CD4-positive, alpha-beta T cell treated with Interleukin-6 for 4 hours (primary cell): Measurements from ENCODE around the gene GUCY1B1.
A peak's percentile ranks its signal among the peaks of the same experiment; 100 is the strongest.

Experiments used
- DNase-seq: peaks from one replicate; pipeline ENCODE4 v3.0.0-alpha.2; 2020; ENCODE audit warnings: mixed read lengths

The GUCY1B1 gene

DNA sequence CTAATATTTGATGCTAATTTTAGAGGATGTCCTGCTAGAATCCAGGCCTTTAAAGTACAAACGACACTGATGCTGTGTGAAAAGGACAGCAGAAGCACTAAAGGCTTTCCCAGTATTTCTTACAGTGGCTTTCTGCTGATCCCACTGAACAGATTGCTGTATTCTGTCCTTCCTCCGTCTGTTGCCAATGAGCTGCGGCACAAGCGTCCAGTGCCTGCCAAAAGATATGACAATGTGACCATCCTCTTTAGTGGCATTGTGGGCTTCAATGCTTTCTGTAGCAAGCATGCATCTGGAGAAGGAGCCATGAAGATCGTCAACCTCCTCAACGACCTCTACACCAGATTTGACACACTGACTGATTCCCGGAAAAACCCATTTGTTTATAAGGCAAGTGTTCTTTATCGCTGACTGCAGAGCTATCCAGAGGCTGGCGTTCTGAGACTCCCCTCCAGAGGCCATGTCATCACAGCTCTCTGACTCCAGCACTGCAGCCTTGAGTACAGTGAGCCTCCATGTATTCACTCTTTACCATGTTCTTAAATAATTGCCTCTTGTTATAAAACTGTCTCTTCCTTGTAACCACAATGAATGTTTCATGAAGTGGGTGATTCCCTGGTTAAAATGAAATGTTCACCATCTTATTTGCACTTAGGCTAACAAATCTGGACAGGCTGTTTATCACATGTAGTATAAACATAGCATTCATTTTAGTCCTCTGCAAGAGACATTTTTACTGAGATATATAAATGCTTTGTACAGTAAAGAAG, 43.6 kb downstream of the GUCY1B1 start:
- no peak for DNase-seq

DNA sequence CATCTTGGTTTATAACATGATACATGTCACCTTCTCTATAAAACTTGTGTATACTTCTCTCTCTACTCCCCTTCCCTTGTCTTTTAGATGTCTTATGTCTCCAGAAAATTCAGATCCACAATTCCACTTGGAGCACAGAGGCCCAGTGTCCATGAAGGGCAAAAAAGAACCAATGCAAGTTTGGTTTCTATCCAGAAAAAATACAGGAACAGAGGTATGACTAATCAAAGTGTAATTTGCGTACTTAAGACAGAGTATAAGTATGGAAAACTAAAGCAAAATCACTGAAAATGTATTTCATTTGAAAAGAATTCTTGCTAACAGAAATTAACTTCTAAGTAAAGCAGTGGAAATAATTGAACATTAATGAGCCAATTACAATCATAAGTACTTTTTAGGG, 46.2 kb downstream of the GUCY1B1 start:
- DNase-seq, result no peak

DNA sequence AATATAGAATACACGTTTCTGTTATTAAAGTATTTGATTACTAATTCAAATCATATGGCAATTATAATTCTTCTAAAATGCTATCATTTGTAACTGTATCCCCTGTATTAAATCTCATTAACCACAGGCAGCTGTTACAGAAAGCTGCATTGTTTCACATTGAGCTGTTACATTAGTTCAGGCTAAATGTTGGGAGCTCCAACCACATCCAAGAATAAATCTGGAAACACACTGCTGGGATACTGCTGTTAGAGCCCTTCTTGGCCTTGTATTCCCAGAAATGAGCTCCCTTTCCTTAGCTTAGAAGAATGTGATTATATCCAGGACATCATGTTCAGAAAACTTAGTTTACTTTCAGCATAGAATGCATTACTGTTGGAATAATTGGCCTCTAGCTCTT, 48.2 kb downstream of the GUCY1B1 start:
- no peak for DNase-seq

DNA sequence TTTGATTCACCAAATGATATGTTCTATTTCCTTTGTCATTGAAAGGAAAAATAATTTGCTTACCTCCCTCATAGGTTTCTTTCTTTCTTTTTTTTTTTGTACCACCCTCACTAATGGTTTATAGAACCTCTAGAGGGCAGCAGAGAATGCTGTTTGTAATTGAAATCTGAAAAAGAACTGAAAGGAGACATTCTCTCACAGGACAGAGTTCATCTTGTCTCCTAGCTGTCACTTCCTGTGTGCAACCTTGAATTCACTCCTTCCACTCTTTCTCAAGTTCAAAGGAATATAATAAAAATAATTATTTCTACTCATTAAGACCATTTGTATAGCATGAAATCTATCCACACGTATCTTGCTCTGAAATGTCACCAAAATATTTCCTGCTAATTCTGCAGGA, 51.0 kb downstream of the GUCY1B1 start:
- peak; percentile 3 for DNase-seq

DNA sequence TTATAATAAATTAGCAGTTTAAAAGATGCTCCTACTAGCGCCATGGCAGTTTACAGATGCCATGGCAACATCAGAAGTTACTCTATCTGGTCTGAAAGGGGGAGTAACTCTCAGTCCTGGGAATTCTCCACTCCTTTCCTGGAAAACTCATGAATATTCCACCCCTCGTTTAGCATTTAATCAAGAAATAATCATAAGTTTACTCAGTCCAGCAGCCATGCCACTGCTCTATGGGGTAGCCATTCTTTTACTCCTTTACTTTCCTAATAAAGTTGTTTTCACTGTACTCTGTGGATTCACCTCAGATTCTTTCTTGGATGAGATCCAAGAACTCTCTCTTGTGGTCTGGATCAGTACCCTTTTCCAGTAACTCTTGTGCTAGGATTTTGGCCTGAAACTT, 52.3 kb downstream of the GUCY1B1 start:
- no peak for DNase-seq

DNA sequence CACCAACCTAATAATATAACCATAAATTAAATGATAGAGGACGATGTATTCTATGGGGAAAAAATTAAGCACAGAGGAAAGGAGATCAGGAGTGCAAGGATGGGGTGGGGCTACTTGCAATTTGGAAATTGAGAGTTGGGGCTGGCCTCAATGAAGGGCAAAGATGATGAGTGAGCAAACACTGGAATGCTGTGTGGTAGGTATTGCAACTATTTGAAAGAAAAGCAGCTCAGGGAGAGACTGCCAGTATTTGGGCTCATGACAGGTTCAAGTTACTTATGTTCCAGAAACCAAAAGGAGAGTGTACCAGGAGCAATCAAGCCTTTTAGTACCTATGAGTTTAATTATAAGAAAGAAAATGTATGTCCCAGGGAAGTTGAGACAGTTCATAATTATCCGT, 59.8 kb downstream of the GUCY1B1 start:
- no peak for DNase-seq

DNA sequence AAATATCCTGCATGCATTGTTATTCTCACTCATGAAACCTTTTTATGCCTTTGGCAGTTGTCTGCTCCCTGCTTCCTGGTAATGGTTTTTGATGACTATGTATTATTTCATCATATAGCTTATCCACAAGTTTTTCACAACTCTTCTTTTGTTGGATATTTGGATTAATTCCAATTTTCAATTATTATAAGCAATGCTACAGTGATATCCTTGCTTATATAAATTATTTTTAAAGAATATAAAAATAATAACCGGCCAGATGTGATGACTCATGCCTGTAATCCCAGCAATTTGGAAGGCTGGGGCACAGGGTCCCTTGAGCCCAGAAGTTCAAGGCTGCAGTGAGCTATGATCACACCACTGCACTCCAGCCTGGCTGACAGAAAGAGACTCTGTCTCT, 60.2 kb downstream of the GUCY1B1 start:
- DNase-seq, result no peak

DNA sequence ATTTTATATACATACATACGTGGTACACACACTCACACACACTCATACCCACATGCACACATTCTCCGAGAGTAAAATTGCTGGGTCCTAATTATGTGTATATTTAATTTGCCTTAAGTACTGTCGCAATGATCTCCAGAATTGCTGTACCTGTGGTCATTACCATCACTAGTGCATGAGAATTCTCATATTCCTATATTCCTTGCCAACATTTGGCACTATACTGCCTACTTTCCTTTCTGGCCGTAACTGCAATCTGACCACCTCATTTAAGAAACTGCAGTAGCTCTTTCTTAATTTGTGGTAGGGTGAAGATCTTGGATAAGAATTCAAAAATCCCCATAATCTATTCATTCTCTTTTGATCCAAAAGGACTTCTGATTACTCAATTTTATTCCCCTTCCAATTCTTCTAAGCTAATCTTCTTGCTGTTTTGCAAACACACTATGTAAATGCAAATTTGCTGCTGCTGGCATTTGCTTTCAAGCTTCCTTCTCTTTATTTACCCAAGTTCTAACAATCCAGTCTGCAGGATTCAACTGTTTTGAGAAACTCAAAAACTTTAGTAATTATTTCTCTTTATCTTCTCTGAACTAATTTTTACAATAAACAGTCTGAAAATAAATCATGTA, 62.2 kb downstream of the GUCY1B1 start:
- no peak for DNase-seq

DNA sequence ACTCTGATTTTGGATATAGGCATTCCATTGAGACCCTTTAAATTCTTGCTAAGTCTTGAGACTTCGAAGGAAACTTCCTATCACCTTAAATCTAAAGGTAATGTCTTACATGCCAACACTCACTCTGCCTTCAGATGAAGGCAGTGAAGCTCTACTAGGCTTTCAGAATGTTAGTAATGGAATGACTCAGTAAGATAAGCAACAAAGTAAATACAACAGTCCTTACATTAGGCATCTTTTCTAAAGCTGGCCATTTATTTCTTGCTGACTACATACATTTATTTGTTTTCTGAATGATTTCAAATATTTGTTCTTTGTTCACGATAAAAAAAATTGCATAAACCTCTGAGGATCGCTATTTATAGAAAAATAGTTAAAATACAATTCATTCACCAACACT, 63.8 kb downstream of the GUCY1B1 start:
- DNase-seq, result no peak

DNA sequence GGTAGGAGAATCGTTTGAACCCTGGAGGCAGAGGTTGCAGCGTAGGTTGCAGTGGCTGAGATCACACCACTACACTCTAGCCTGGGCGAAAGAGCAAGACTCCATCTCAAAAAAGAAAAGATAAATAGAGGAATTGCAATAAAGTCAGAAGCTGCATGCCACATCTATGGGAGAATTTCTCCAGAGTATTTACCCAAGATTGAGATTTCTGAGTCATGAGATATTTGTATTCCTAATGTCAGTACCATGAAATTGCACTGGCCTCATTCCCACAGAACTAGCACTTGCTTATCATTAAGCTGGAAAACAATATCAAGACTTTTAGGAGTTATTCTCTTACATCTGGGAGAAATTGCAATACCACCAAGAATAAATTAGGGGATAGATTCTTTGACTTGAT, 69.8 kb downstream of the GUCY1B1 start:
- no peak for DNase-seq

DNA sequence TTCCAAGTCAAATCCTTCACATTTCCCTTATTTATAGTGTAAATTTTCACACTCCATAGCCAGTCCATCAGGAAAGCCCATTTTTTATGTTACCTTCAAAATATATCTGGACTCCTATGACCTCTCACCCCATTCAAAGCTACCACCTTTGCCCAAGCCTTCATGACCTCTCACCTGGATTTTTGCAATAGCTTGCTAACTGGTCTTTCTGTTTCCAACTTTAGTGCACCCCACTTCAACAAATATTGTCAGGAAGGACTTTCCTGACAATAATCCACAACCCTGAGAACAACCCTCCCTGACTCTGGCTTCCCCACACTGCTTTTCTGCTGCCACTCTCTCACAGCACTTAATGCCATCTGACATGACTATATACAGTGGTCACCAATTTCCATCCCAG, 73.8 kb downstream of the GUCY1B1 start:
- DNase-seq, result no peak

DNA sequence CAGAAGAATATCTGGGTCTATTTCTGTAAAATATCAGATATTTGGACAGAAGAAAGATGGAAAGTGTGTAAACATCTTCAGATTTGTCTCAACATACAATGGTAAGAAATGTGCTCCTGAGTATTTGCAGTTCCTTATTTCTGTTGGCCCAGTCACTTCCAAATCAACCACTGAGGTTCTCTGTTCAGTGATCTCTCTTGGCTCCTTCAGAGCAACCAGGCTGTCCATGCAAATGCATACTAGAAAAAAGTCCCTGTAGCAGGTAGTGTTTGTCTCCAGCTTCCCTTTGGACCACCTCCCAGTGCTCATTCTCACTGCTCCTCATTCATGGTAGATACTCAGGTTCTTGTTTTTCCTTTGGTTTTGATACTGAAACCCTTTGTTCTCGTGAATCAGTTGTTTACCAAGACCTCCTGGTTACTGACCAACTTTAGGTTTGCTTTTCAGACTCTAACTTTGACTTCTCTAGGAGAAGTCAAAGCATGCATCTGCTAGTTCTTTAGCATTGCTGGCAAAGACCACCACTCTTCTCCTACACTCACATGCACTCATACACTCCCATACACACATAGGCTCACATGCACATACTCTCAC, 78.5 kb downstream of the GUCY1B1 start:
- DNase-seq, result no peak

DNA sequence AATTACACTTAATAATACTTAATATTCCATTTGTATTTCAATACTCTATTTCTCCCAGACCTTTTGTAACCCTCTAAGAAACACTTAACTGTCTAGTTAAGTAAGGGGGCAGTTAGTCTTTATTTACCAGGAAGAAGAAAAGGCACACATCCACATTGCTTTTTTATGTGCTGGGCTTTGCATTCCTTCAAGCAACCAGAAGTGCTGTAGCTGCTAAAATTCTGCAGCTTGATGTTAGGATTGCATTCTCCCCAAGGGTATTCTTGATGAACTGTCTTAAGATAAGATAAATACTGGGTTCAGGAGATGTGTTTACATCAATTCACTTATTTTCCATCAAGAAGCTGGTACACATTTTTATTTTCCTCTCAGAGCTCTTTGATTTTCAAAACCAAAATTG, 83.3 kb downstream of the GUCY1B1 start:
- no peak for DNase-seq

DNA sequence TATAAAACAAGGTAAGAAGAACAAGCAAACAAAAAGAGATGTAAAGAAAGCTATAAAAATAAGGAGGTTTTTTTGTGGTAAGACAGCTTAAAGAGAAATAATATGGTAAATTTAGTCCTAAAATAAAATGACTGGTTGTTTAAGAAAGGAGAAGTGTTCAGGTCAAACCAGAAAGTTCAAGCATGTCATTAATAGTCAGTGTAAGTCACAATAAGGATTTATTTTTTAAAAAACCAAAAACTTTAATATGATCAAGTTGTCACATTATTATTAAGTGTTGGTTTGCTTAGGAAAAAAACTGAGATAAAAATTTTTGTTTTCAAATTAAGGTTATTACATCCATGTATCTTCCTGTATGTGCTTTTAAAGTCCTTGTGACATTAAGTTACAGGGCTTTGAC, 88.1 kb downstream of the GUCY1B1 start:
- DNase-seq, result no peak

DNA sequence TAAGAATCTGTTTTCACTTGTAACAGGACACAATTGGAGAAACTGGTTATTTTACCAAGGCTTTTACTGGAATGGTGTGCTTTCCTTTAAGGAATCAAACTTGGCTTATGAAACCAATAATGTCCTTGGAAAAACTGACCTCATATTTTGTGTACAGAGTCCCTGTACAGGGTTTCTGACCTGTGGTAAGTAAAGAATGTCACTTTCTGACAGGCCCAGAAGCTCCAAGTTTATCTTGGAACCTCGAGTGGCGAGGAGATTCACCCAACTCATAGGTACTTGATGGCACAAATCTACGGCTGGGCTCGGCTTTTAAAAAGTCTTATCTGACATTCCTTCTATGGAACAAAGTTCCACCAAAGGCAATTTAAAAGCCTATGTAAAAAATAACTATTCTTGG, 90.2 kb downstream of the GUCY1B1 start:
- no peak for DNase-seq

DNA sequence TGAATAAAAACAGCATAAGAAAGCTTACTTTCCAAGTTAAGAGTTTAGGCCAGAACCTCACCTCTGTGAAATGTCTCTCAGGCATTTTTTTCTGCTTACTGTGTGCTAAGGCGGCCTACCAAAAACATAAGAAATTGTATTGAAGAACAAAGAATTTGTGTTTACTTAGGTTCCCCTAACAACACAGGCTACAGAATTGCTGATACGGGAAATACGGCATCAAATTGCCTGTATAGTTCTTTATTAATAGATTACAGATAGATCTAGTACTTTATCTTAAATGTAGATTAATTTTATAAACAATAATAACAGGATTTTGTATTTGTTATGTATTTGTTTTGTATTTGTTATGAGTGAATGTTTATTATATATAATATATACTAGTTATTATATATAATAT, 94.4 kb downstream of the GUCY1B1 start:
- DNase-seq, result no peak

DNA sequence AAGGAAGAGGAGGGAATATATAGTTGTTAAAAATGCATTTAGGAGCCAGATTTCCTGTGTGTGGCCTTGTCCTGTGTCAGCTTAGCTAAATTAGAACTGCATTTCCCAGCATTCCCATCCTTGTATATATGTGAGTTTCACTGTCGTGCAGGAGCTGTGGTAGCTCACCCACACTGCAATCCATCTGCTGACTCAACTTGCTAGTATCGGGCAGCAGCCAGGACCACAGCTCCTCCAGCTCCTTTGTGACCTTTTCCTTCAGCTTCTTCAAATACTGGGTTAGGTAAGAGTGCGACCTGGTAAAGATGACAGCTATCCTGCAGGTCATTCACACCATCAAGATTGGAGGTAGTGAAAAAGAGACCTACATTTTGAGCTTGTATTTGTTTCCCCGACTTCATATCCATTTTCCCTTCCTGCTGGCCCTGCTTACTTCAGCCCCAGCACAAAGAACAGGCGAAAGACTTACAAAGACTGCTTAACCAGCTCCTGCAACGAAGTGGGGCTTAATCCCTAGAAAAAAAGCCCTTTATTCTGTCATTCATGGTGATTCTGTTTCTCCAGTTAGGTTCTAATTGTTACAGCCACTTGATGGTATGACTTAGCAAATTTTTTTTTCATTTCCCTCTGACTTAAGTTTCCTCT, 95.9 kb downstream of the GUCY1B1 start:
- no peak for DNase-seq

DNA sequence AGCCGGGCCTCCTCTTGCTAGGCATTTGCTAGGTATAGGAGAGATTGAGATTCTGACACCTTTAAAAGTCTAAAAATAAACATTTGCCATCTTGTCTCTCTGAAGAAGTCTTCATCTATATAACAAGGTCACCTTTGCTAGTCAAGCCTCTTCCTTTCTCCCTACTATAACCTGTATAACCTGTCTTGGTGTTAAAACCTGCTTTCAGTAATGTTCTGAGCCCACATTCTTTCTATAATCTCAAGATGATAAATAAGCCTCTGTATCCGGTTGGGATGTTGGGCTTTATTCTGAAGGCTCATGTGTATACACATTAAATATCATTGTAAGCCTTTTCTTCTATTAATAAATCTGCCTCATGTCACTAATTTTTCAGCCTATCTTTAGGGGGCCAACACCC, 97.1 kb downstream of the GUCY1B1 start:
- no peak for DNase-seq
